MM.1S (cell line): Measurements from ENCODE around the gene AMIGO3.

Experiments used
- CTCF ChIP-seq: fragments of 300-600 bp; sonication (generic); IDR thresholded peaks from 2 replicates; pipeline ENCODE4 v1.5.1; 2016; ENCODE audit warnings: antibody characterized with exemption, low read length, mixed read lengths
- EZH2 ChIP-seq: fragments of 300-600 bp; sonication (generic); optimal IDR thresholded peaks from 2 replicates; pipeline ENCODE3; 2017; ENCODE audit warnings: low read depth, mild to moderate bottlenecking, antibody characterized with exemption, low read length, mixed read lengths
- EZH2phosphoT487 ChIP-seq: fragments of 300-600 bp; sonication (generic); IDR thresholded peaks from 2 replicates; pipeline ENCODE4 v1.6.1; 2018; ENCODE audit warnings: antibody characterized with exemption, low read length

GRCh38 chr3:49706456-49707112 is 12.9 kb downstream of the AMIGO3 start:
- TF ChIP-seq CTCF (no peak), EZH2 (no peak), EZH2phosphoT487 (no peak)
